ENCODE measurements around the gene NEK3. TPM values are rescaled to one million over a fixed set of nuclear protein-coding genes. Genes with fewer than 3 reads are reported as not detected.
"Not testable (repeated sequence)": the region's sequence is repeated elsewhere in the genome, so short reads cannot be mapped to it uniquely, and the experiment has no call there.

The NEK3 gene
- polyA plus RNA-seq, 1 donor = 35.4 TPM

DNA sequence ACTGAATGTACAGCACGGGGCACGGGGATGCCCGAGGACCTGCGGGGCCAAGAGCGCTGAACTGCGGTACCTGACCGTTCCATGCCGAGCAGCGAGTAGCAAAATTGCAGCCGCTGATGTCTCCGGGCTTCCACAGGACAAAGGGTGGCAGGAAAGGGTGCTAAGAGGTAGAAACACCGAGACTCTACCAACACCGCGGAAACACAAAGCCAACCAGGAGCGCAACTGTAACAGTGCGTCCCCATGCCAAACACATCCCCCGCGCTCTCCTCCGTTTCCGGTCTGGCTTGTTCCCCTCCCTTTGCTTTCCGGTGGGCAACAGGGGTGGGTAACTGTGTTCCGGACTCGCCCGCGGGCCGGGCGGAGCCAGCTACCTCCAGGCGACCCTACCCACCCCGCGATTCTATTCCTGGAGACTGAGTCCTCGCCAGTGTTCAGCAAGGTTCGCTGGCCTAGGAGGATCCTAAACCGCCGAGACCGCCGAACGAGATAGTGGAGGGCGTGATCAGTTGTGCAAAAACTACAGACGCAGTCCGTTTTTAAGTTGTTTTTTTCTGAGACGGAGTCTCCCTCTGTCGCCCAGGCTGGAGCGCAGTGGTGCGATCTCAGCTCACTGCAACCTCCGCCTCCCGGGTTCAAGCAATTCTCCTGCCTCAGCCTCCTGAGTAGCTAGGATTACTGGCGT, 34.9 kb upstream of the NEK3 start:
- peak overlapping the region; percentile 85 for H3K27ac ChIP-seq (ENCODE audit: low read length)
- H3K9me3 ChIP-seq (ENCODE audit: control insufficient read depth, low read depth, low read length) = peaks cover 5% of the 10 kb centered on the region
- H3K4me3 ChIP-seq (ENCODE audit: low read length) = peak overlapping the region; percentile 84
- H3K36me3 ChIP-seq (ENCODE audit: control insufficient read depth, insufficient read depth, low read length) = peaks cover 4% of the 10 kb centered on the region
- peak; percentile 77 to 89 for DNase-seq
- H3K27me3 ChIP-seq (ENCODE audit: control insufficient read depth, insufficient read depth, low read length) = no peaks in the 10 kb centered on the region
- no CpG with 5 or more reads among the region's 47 CpGs for WGBS (ENCODE audit: insufficient coverage, low lambda C conversion rate)
- H3K4me1 ChIP-seq (ENCODE audit: control insufficient read depth, insufficient read depth, low read length) = peaks cover 4% of the 10 kb centered on the region

DNA sequence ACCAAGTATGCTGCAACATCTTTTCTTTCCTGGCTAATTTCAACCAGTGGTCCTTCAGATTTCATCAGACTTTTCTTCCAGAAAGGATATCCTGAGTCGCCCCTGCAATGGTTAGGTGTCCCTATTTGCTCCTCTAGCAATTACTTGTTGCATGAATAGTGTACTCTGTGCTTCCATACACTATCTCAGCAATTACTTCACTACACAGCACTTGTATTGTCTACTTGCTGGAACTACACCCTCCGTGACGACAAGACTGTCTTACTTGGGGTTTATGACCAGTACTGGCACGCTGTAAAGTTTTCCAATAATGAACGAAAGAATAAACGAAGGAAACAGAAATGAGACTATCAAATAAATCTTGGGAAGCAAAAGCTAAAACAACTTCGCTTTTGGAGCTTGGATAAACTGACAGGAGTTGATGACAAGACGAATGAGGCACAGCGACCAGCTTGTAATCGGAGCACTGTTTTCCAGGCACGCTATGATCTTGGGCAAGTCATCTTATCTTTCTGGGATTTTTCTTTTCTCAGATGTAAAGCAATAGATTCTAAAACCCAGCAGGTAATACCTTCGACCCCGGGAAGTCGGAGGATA, 34.3 kb upstream of the NEK3 start:
- not testable (repeated sequence) for H3K9me3 ChIP-seq (ENCODE audit: control insufficient read depth, low read depth, low read length); H3K4me1 ChIP-seq (ENCODE audit: control insufficient read depth, insufficient read depth, low read length); H3K36me3 ChIP-seq (ENCODE audit: control insufficient read depth, insufficient read depth, low read length); H3K27me3 ChIP-seq (ENCODE audit: control insufficient read depth, insufficient read depth, low read length)
- Histone ChIP-seq H3K4me3 (ENCODE audit: low read length) (peak overlapping the region; percentile 84), H3K27ac (ENCODE audit: low read length) (peak overlapping the region; percentile 85)
- WGBS (ENCODE audit: insufficient coverage, low lambda C conversion rate) = 0% methylated on average over 2 of the region's 14 CpGs
- DNase-seq = peak in 1 of 2 donors; percentile 75

DNA sequence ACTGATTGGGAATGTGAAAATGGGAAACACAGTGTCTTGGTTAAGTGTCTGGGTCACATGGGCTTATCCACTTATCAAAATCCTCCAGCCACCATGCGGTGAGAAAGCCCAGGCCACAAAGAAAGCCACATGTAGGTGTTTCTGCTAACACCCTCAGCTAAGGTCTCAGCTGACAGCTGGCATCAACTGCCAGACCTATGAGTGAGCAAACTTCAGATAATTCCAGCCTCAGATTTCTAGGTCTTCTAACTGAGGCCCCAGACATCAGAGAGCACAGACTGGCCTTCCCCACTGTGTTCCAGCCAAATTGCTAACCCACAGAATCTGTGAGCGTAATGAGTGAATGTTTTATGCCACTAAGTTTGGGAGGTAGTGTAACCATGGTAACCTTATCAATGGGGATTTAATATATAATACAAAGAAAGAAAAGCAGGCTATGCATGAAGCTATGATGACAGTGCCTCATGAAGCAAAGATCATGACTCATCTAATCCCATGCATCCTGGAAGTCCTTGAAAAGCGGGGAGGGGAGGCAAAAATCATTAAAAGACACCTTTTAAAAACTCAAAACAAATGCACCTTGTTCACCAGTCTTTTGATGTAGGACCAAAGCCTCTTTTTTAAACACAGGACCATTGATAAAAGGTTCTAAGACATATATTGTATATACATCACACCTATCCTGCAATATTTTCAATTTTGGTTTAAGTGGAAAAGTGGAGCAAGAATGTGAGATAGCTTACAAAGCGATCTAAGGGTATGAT, 28.2 kb upstream of the NEK3 start:
- H3K36me3 ChIP-seq (ENCODE audit: control insufficient read depth, insufficient read depth, low read length) = peaks cover 31% of the 10 kb centered on the region
- not testable (repeated sequence) for H3K27me3 ChIP-seq (ENCODE audit: control insufficient read depth, insufficient read depth, low read length); H3K27ac ChIP-seq (ENCODE audit: low read length); H3K4me3 ChIP-seq (ENCODE audit: low read length); DNase-seq; H3K9me3 ChIP-seq (ENCODE audit: control insufficient read depth, low read depth, low read length); H3K4me1 ChIP-seq (ENCODE audit: control insufficient read depth, insufficient read depth, low read length)
- no CpG with 5 or more reads among the region's 4 CpGs for WGBS (ENCODE audit: insufficient coverage, low lambda C conversion rate)

- peaks cover 31% of the 10 kb centered on the region for H3K36me3 ChIP-seq (ENCODE audit: control insufficient read depth, insufficient read depth, low read length)
- no peaks in the 10 kb centered on the region for H3K9me3 ChIP-seq (ENCODE audit: control insufficient read depth, low read depth, low read length)
- no peak overlapping the region for H3K4me3 ChIP-seq (ENCODE audit: low read length)
- DNase-seq = no peak
- WGBS (ENCODE audit: insufficient coverage, low lambda C conversion rate) = no CpG with 5 or more reads among the region's 1 CpG
- H3K27me3 ChIP-seq (ENCODE audit: control insufficient read depth, insufficient read depth, low read length) = no peaks in the 10 kb centered on the region
- peaks cover under 1% of the 10 kb centered on the region for H3K4me1 ChIP-seq (ENCODE audit: control insufficient read depth, insufficient read depth, low read length)
- H3K27ac ChIP-seq (ENCODE audit: low read length) = no peak overlapping the region
These were observed 27.6 kb upstream of the NEK3 start for GRCh38 chr13:52187029-52187423.

DNA sequence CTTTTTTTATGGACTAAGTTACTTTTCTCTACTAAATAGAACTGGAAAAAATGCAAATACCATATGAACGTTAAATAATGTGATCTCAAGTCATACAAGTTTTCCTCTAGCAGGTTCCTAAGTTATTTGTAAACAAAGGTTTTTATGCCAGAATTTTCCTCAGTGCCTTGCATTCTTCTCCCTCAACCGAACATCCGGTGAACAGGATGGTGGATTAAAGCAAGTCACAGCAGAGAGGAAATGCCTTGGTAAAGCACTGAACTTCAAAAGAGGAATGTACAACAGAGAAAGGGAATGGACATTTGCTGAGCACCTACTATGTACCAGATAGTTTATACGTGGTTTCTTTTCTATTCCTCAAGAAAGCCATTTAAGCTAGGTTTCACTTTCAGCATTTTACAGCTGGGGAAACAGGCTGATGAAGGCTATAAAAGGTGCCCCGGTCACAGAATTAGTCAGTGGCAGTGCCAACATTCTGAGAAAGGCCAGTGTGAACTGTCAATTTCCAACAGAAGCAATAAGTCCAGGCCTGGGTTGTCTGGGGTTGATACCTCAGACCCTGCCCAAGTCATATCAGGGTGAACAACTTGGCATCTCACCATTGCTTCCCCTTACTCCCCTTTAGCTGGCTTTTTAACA, 22.0 kb upstream of the NEK3 start:
- DNase-seq; H3K27ac ChIP-seq (ENCODE audit: low read length); H3K9me3 ChIP-seq (ENCODE audit: control insufficient read depth, low read depth, low read length); H3K4me1 ChIP-seq (ENCODE audit: control insufficient read depth, insufficient read depth, low read length); H3K4me3 ChIP-seq (ENCODE audit: low read length); H3K27me3 ChIP-seq (ENCODE audit: control insufficient read depth, insufficient read depth, low read length): not testable (repeated sequence)
- 100% methylated on average over 1 of the region's 5 CpGs for WGBS (ENCODE audit: insufficient coverage, low lambda C conversion rate)
- peaks cover 41% of the 10 kb centered on the region for H3K36me3 ChIP-seq (ENCODE audit: control insufficient read depth, insufficient read depth, low read length)

- Histone ChIP-seq H3K4me3 (ENCODE audit: low read length) (no peak overlapping the region), H3K9me3 (ENCODE audit: control insufficient read depth, low read depth, low read length) (no peaks in the 10 kb centered on the region), H3K36me3 (ENCODE audit: control insufficient read depth, insufficient read depth, low read length) (peaks cover 45% of the 10 kb centered on the region), H3K27ac (ENCODE audit: low read length) (no peak overlapping the region), H3K27me3 (ENCODE audit: control insufficient read depth, insufficient read depth, low read length) (no peaks in the 10 kb centered on the region), H3K4me1 (ENCODE audit: control insufficient read depth, insufficient read depth, low read length) (no peaks in the 10 kb centered on the region)
- DNase-seq = no peak
- no CpG with 5 or more reads among the region's 2 CpGs for WGBS (ENCODE audit: insufficient coverage, low lambda C conversion rate)
These were observed 20.5 kb upstream of the NEK3 start for GRCh38 chr13:52179925-52180324.

DNA sequence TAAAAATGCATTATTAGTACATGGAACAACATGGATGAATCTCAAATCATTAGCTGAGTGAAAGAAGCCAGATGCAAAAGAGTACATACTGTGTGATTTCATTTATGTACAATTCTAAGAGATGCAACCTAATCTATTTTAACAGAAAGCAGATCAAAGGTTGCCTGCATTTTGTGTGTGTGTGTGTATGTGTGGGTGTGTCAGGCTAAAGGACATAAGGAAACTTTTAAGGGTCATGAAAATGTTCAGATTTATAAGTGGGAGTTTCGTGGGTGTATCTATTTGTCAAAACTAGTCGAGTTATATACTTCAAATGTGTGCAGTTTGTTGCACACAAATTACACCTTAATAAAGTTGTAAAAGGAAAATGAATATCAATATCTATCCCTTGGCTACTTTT, 17.9 kb upstream of the NEK3 start:
- H3K4me1 ChIP-seq (ENCODE audit: control insufficient read depth, insufficient read depth, low read length) = no peaks in the 10 kb centered on the region
- DNase-seq = peak in 1 of 2 donors; percentile 61
- H3K27ac ChIP-seq (ENCODE audit: low read length) = no peak overlapping the region
- no peaks in the 10 kb centered on the region for H3K9me3 ChIP-seq (ENCODE audit: control insufficient read depth, low read depth, low read length)
- WGBS (ENCODE audit: insufficient coverage, low lambda C conversion rate) = 20% methylated on average over 1 of the region's 2 CpGs
- peaks cover 42% of the 10 kb centered on the region for H3K36me3 ChIP-seq (ENCODE audit: control insufficient read depth, insufficient read depth, low read length)
- no peaks in the 10 kb centered on the region for H3K27me3 ChIP-seq (ENCODE audit: control insufficient read depth, insufficient read depth, low read length)
- H3K4me3 ChIP-seq (ENCODE audit: low read length) = no peak overlapping the region

GRCh38 chr13:52173970-52174369, 14.6 kb upstream of the NEK3 start:
- H3K27me3 ChIP-seq (ENCODE audit: control insufficient read depth, insufficient read depth, low read length); H3K9me3 ChIP-seq (ENCODE audit: control insufficient read depth, low read depth, low read length); H3K4me3 ChIP-seq (ENCODE audit: low read length); H3K4me1 ChIP-seq (ENCODE audit: control insufficient read depth, insufficient read depth, low read length); H3K27ac ChIP-seq (ENCODE audit: low read length); DNase-seq: not testable (repeated sequence)
- peaks cover 35% of the 10 kb centered on the region for H3K36me3 ChIP-seq (ENCODE audit: control insufficient read depth, insufficient read depth, low read length)
- 80% methylated on average over 1 of the region's 6 CpGs for WGBS (ENCODE audit: insufficient coverage, low lambda C conversion rate)

DNA sequence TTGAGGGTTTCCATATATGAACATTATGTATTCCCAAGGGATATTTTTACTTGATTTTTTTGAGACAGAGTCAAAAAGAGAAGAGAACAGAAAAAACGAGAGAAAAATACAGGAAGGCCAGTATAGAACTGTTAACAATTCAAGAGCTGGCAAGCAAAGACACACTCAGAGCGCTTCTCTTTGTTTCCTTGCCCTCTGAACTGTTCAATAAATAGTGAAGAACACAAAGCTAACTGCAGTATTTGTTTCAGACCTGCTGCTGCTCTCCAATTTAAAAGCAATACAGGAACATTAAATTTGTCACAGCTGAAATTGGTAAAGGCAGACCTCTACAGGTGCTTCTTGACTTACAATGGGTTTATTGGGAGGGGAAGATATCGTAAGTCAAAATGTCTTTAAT, 14.0 kb upstream of the NEK3 start:
- Histone ChIP-seq H3K9me3 (ENCODE audit: control insufficient read depth, low read depth, low read length) (no peaks in the 10 kb centered on the region), H3K36me3 (ENCODE audit: control insufficient read depth, insufficient read depth, low read length) (peaks cover 40% of the 10 kb centered on the region), H3K4me3 (ENCODE audit: low read length) (no peak overlapping the region), H3K27me3 (ENCODE audit: control insufficient read depth, insufficient read depth, low read length) (no peaks in the 10 kb centered on the region), H3K27ac (ENCODE audit: low read length) (no peak overlapping the region), H3K4me1 (ENCODE audit: control insufficient read depth, insufficient read depth, low read length) (no peaks in the 10 kb centered on the region)
- WGBS (ENCODE audit: insufficient coverage, low lambda C conversion rate) = no CpG with 5 or more reads among the region's 3 CpGs
- no peak for DNase-seq

DNA sequence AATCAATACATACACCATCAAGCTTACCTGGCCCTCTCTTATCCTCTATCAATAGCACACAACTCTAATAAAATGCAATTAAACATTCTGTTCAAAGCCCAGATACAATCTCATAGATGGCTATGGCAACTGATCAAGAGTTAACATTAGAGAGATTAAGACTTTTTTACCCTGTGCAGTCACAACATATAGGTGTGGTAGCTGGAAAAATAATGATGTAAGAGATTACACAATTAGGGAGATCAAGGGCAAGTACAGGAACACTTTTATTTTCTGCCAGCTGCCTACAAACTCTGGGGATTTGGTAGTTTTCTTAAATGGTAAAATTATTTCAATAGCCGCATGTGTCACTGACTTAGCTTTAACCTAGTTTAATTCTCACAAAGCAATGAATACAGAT, 12.3 kb upstream of the NEK3 start:
- peaks cover 35% of the 10 kb centered on the region for H3K36me3 ChIP-seq (ENCODE audit: control insufficient read depth, insufficient read depth, low read length)
- not testable (repeated sequence) for H3K9me3 ChIP-seq (ENCODE audit: control insufficient read depth, low read depth, low read length); H3K27me3 ChIP-seq (ENCODE audit: control insufficient read depth, insufficient read depth, low read length); H3K4me3 ChIP-seq (ENCODE audit: low read length); DNase-seq; H3K4me1 ChIP-seq (ENCODE audit: control insufficient read depth, insufficient read depth, low read length)
- peak overlapping the region; percentile 73 for H3K27ac ChIP-seq (ENCODE audit: low read length)
- WGBS (ENCODE audit: insufficient coverage, low lambda C conversion rate) = no CpG with 5 or more reads among the region's 1 CpG
